ENCODE results near the gene WDR49. TPM values are rescaled to one million over a fixed set of nuclear protein-coding genes. Genes with fewer than 3 reads are reported as not detected.
"Not testable (repeated sequence)": the region's sequence is repeated elsewhere in the genome, so short reads cannot be mapped to it uniquely, and the experiment has no call there.

The WDR49 gene
- total RNA-seq, 1 donor from 2014 or later, result 1.9 TPM

DNA sequence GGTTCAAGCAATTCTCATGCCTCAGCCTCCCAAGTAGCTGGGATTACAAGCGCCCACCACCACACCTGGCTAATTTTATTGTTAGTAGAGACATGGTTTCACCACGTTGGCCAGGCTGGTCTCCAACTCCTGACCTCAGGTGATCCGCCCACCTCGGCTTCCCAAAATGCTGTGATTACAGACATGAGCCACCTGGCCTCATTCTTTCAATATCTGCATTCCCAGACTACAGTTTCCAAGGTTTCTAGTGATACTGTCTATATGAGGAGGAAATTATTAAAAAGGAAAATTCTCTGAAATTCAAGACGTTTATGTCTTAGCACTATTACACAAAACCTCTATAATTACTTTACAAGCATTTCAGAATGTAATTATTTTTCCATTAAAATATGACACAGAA is 39.5 kb downstream of the WDR49 start:
- DNase-seq (ENCODE audit: low spot score), result not testable (repeated sequence)

DNA sequence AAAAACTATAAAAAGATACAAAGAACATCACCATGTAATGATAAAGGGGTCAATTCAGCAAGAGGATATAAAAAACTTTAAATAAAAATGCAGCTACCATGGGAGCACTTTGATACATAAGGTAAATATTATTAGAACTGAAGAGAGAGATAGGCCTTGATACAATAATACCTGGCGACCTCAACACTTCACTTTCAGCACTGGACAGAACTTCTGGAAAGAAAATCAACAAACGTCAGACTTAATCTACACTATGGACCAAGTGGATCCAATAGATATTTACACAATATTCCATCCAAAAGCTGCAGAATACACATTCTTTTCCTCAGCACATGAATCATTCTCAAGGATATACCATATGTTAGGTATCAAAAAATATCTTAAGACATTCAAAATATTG is 42.0 kb downstream of the WDR49 start:
- DNase-seq (ENCODE audit: low spot score), result no peak

DNA sequence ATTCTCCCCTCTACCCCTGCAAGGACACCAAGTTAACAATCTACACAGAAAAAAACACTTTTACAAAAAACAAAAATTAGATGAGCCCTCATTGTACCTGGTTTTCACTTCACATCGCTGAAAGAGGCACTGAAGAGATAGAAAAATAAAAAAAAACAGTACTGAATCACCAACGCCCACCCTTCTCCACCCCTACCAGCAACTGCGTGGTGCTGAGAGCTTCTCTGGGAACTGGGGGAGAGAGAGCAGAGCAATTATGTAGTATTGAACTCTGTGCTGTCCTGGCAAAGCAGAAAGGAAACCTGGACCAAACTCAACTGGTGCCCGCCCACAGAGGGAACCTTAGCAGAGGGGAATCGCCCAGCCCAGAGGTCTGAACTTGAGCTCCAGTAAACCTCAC is 44.6 kb downstream of the WDR49 start:
- DNase-seq (ENCODE audit: low spot score), result no peak

DNA sequence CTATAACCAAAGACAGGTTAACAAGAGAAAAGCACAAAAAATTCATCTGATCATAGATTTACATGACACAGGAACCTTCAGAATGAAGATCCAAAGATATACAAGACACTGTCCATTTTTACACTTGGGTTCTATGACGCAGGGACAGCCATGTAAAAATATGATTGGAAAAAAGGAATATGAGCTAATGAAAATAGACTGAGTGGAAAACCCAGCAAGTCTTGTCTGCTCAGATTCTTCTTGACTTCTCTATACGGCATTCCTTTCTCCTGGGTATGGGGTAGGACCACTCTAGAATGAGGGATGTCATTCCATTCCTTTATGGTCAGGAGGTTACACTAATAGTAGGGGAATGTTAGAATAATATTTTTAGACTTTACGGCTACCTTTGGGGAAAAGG is 46.9 kb downstream of the WDR49 start:
- no peak for DNase-seq (ENCODE audit: low spot score)

DNA sequence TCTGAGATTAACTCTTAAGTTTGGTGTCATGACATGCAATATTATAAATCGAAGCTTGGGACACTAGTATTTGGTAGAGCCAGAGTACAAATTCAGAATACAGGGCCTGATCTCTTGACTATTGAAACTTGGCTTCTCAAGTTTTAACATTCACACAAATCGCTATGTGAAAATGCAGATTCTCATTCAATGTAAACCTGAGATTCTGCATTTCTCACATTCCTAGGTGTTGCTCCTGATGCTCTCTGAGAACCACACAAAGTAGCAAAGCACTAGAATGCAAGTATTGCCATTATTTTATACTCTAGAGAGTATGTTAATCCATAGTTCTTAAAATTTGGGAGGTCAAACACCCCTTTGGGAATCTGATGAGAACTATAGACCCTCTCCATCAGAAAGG is 47.9 kb downstream of the WDR49 start:
- DNase-seq (ENCODE audit: low spot score), result no peak

DNA sequence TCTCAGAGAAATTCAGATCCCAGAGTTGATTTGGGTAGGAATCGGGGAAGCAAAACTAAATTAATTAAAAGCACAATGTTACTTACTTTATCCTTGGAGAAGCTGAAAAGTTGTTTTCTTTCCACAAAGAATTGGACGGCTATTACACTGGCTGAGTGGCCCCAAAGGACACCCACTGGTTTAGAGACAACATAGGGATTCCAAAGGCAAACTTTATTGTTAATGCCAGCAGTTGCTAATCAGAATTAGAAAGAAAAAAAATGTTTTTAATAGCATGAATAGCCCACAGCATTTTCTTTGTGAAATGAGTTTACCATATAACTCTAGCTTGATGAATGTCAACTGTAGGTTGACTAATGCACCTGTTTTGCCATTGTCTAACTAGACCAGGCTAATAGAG is 51.7 kb downstream of the WDR49 start:
- DNase-seq (ENCODE audit: low spot score), result no peak

DNA sequence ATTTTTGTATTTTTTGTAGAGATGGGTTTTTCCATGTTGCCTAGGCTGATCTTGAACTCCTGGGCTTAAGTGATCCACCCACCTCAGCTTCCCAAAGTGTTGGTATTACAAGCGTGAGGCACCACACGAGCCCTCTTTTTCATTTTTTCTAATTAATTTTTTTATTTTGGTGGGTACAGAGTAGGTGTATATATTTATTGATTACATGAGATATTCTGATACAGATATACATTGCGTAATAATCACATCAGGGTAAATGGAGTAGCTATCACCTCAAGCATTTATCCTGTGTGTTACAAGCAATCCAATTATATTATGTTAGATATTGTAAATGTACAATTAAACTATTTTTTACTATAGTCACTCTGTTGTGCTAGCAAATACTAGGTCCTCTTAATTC is 66.1 kb downstream of the WDR49 start:
- no peak for DNase-seq (ENCODE audit: low spot score)

DNA sequence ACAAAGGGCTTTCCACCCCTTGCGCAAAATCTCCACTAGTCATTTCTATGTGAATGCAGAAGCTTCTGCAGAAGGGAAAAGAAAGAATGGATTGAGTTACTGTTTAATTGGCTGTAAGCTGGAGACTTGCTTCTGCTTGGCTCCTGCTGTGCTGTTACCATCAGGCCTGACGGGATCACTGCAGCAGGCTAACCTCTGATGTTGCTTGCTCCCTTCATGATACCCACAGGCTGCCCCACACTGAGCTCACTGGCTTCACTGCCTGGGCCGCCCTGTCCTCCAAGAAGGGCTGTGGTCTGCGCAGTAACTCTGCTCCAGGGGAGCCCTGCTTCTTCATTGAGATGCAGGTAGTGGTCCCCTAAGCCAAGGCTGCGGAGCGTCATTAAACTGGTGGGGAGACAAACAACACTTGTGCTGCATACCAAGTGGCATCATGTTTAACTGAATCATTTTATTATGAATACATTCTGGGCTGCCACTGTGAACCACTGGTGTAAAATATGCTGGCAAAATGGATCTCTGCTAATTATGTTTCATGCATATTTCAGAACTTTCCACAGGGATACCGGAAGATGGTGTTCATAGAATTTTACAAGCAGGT is 78.6 kb downstream of the WDR49 start:
- no peak for DNase-seq (ENCODE audit: low spot score)

DNA sequence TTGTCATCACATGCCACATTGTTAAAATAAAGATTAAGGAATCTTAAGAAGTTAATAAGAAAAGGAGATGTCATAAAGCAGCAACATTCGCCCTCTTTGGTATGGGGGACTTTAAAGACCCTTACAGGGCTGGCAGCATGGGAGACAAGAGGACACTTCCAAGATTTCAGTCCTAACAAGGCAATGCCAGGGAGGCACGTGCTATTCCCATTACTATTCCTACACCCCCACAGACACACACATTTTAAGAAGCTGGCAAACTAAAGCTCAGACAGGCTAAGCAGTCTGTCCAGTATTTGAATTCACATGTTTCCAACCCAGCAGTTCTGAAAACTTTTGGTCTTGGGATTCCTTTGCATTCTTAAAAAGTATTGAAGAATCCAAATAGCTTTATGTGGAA is 80.8 kb downstream of the WDR49 start:
- no peak for DNase-seq (ENCODE audit: low spot score)

DNA sequence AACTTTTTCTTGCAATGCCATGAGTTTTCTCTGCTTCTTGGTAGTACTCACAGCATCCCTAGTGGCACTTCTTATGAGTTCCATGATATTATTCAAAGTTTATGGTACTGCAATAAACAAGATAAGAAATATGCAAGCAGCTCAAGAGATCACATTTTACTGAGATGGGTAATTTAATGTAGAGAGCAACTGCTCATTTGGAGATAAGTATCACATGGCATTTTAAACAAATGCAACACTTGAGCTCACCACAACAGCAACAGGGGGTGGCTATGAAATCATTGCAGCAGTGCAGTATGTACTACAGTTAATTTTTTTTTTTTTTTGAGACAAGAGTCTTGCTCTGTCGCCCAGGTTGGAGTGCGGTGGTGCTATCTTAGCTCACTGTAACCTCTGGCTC is 85.1 kb downstream of the WDR49 start:
- no peak for DNase-seq (ENCODE audit: low spot score)

DNA sequence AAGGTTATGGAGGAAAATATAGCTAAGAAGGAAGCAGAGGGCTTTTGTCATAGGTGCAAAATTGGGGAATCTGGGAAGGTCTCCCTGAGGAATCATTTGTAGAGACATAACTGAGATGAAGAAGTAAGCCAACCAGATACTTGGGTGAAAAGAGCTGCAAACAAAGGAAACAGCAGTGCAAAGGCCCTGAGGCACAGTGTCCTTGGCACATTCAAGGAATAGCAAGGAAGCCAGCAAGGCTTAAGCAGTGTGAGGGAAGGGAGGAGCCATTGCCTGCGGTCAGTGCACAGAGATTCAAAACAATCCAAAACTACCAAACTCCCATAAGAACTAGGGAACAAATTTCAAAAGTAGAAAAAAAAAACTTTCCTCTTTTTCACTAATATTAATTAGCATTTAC is 88.3 kb downstream of the WDR49 start:
- DNase-seq (ENCODE audit: low spot score), result no peak

DNA sequence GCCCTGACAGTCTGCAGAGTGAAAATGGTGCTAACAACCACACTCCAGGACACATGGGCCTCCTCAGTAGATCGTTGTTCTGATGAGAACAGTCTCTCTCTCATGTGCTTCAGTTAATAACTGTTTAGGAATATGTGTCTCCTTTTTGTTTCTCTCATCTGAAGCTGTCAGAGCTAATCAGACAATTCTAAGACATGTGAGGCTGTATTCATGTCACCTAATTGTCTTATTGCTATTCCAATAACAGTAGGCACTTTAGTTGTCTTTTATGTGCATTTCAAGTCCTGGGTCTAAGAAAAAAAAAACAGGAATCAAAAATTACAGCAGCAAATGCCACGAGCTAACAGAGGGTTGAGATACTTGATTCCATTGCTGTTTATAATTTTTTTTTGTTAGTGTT is 89.1 kb downstream of the WDR49 start:
- DNase-seq (ENCODE audit: low spot score), result no peak

DNA sequence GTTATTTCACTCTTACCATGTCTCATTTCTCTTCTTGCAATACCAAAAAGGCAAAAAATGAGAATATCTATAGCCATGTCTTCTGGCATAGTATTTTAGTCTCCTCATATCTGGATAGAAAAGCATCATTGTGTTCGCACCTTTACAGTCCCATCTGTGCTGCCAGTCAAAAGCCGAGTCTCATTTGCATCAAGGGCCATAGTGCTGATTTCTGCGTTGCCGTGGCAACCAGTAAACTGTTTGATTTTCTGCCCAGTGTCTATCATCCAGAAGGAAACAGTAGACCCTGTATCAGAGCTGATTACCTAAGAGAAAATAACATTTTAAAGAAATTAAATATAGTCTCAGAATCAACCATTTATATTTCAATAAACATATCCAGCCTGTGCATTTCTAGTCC is 93.8 kb downstream of the WDR49 start:
- DNase-seq (ENCODE audit: low spot score), result no peak

DNA sequence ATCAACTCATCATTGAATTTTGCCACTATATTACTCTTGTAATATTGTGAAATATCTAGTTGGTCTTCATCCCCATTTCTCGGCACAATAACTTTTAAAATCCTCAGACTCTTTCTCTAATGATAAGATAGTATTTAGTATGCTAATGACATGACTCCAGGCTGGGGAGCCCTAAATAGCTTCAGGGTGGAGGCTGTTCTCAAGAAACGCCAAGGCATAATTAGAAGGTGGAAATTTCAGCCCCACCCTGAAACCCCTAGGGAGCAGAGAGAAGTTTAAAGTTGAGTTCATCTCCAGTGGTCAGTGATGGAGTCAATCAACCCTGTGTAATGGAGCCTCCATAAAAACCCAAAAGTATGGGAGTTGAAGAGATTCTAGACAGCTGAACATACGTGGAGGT is 98.8 kb downstream of the WDR49 start:
- DNase-seq (ENCODE audit: low spot score), result no peak

DNA sequence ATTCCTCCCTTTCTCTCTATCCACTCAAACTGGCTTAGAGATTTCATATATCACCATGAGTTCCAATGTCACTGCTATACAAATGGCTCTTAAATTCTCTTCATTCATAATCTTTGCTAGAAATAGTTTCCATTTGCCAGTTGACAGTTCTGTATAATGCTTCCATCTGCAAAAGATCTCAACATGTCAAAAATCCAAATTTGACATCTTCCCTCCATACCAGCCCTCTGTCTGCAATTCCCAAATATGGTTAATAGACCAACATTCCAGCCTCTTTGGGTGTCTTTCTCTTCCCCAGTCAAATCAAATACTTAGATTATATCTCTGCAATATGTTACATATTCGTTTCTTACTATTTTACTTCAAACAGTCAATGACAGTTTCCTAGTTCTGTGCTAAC is 115.7 kb downstream of the WDR49 start:
- no peak for DNase-seq (ENCODE audit: low spot score)

DNA sequence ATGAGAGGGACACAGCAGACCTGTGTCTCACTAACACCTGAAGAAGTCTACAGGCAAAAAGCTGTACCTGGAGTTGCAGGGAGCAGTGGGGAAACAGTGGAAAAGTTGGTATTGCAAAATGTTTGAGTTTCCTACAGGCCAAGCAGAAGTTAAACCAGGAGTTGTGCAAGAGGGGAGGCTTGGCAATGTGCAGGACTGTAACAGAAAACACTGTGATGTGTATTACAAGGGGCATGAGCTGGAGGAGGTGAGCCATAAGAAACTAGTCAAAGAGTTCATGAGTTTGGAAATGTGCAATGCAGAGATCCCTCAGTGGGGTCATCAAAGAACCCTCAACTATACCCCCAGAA is 132.8 kb downstream of the WDR49 start:
- no peak for DNase-seq (ENCODE audit: low spot score)

DNA sequence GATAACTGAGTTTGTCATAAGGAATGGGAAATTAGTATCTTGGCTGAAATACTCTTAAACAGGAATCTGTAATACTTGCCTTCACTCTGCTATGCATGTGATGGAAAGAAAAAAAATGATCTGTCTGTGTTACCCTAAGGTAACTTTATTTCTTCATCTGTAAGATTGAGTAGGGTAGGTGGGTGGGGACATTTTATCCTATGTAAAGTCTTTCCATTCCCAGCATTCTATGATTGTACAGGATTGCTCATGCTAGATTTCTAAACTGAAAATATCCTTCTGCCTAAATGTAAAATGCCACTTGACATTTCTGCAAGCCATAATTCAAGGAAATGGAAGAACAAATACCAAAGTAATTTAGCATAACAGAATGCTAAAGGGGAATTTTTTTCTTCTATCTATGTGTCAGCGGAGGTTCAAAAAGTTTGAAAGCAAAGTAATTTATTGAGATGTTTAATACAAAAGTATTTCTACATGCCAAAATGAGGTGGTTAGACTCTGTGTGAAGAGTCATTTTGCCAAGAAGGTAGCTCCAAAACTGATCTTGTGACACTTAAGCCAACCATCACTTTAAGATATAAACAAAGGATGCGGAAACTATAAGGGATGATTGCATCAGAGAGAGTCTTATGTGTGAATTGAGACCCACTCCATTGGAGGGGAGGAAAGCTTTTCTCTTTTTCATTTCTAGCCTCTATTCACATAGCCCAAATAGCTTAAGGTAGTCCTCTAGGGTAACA is 133.3 kb downstream of the WDR49 start:
- no peak for DNase-seq (ENCODE audit: low spot score)

DNA sequence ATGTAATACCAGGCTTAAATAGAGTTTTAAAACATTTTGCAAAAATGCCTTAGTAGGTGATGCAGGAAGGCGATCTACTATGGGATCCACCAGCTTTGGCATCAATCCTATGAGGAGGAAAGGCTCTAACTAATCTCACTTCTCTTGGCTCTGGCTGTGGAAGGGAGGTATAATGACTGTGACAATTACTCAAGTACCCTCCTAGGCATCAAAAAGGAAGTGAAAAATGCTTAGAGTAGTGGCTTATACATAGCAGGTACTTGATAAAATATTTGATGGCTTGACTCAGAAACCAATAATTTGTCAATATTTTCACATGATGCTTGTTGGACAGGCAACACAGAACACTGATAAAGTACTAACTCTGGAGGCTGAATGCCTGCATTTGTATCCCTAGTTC is 145.8 kb downstream of the WDR49 start:
- DNase-seq (ENCODE audit: low spot score), result no peak

DNA sequence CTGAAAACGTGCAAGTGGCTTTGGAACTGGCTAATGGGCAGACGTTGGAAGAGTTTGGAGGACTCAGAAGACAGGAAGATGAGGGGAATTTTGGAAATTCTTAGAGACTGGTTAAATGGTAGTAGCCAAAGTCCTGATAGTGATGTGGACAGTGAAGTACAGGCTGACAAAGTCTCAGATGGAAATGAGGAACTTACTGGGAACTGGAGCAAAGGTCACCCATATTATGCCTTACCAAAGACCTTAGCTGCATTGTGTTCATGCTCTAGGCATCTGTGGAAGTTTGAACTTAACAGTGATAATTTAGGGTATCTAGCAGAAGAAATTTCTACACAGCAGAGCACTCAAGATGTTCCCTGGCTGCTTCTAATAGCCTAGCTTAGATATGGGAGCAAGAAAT is 151.3 kb downstream of the WDR49 start:
- no peak for DNase-seq (ENCODE audit: low spot score)

DNA sequence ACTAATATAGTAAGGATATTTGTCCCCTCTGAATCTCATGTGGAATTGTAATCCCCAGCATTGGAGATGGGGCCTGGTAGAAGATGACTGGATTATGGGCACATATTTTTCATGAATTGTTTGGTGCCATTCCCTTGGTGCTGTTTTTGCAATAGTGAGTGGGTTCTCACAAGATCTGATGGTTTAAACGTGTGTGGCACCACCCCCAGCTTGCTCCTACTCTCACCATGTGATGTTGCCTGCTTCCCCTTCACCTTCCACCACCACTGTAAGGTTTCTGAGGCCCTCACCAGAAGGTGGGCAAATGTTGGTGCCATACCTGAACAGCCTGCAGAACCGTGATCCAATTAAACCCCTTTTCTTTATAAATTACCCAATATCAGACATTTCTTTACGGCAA is 151.8 kb downstream of the WDR49 start:
- DNase-seq (ENCODE audit: low spot score), result no peak

DNA sequence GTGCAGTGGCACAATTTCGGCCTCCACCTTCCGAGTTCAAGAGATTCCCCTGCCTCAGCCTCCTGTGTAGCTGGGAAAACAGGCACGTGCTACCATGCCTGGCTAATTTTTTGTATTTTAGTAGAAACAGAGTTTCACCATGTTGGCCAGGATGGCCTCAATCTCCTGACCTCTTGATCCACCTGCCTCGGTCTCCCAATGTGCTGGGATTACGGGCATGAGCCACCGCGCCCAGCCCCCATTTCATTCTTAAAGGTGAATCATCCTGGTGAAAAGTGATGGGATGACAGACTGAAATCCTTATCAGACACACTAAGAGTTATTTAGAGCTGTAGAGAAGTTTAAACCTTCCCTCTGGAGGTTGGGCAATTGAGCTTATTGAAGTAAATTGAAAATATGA is 155.8 kb downstream of the WDR49 start:
- DNase-seq (ENCODE audit: low spot score), result no peak

DNA sequence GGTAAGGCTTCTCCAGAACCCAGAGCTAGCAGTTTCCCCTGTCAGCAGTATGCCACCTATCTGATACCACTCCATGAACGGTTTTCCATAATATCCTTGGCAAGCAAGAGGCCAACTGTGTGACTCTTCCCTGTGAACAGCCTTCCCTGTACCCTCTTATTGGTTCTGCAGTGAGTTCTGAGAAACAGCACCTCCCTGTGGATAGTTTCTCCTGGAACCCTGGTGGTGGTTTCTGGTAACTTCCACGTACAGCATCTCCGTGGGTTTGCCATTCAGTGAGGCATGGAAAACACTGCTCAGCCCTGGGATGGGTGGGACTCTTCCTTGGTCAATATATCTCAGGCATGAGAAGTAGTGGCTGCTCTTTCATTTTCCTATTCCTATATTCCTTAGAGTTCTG is 160.5 kb downstream of the WDR49 start:
- DNase-seq (ENCODE audit: low spot score), result no peak

DNA sequence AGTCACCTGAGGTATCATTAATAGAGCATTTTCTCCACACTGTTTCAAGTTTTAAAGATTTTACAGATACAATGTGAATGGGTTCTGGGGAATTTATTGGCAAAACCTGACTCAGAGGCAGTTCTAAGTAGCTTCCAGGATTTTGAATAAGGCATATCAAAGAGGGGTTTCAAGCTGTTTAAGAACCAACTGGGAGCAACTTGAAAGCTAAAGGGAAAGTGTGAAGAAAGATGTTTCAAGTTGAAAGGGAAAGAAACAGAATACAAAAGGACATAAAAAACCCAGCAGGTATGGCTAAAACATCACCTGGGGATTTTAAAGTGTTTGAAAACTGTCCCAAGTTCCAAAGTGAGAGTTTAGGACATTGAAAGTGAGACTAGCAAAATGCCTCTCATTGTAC is 162.1 kb downstream of the WDR49 start:
- no peak for DNase-seq (ENCODE audit: low spot score)

DNA sequence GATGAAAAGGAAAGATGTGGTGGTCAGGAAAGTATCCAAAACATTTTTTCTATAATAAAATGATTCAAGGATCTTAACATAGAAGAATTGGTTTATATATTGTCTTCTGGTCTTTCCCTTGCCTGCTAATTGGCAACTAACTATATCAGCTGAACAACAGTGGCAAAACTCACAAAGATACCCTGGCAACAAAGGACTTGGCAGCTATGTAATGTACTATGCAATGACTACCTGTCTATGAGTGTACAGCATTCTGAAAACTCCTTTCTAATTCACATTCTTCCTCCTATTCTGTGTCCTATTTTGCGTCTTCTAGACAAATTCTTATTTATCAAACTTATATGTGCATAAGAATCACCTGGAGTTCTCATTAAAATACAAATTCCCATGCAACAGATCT is 164.2 kb downstream of the WDR49 start:
- DNase-seq (ENCODE audit: low spot score), result no peak
